Measurements from ENCODE around the gene PIGZ. TPM values are rescaled to one million over a fixed set of nuclear protein-coding genes. Genes with fewer than 3 reads are reported as not detected.

Gene PIGZ
- total RNA-seq, 1 experiment from 2014 or later: 0.55 TPM

Other genes starting within 250 kb of the PIGZ start
- gene PAK2, start 229.0 kb downstream of the PIGZ start, total RNA-seq (2014; rRNA removed; shearing (Covaris generic)): 20.0 and 32.0 TPM in 2 replicates
- 25.3 and 30.2 TPM in 2 replicates for gene SENP5, start 100.9 kb downstream of the PIGZ start, total RNA-seq (2014; rRNA removed; shearing (Covaris generic))
- gene NCBP2, start 26.3 kb downstream of the PIGZ start, total RNA-seq (2014; rRNA removed; shearing (Covaris generic)): 67.8 and 82.8 TPM in 2 replicates
- 3.5 and 4.8 TPM in 2 replicates for gene MELTF, start 61.0 kb upstream of the PIGZ start, total RNA-seq (2014; rRNA removed; shearing (Covaris generic))

Measured in H7 (cell line).